Pericardium fibroblast (primary cell): Measurements from ENCODE around the gene RNPEPL1. TPM values are rescaled to one million over a fixed set of nuclear protein-coding genes. Genes with fewer than 3 reads are reported as not detected.

Source experiments
- total RNA-seq: library from RNA; depleted of rRNA; stranded (reverse); fragments of >200 nt; gene quantifications from 2 replicates; pipeline ENCODE4 v1.2.3, GENCODE V29; 2015

Gene RNPEPL1, protein sequence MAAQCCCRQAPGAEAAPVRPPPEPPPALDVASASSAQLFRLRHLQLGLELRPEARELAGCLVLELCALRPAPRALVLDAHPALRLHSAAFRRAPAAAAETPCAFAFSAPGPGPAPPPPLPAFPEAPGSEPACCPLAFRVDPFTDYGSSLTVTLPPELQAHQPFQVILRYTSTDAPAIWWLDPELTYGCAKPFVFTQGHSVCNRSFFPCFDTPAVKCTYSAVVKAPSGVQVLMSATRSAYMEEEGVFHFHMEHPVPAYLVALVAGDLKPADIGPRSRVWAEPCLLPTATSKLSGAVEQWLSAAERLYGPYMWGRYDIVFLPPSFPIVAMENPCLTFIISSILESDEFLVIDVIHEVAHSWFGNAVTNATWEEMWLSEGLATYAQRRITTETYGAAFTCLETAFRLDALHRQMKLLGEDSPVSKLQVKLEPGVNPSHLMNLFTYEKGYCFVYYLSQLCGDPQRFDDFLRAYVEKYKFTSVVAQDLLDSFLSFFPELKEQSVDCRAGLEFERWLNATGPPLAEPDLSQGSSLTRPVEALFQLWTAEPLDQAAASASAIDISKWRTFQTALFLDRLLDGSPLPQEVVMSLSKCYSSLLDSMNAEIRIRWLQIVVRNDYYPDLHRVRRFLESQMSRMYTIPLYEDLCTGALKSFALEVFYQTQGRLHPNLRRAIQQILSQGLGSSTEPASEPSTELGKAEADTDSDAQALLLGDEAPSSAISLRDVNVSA
- 25.3 and 30.5 TPM in 2 replicates for total RNA-seq

DNA sequence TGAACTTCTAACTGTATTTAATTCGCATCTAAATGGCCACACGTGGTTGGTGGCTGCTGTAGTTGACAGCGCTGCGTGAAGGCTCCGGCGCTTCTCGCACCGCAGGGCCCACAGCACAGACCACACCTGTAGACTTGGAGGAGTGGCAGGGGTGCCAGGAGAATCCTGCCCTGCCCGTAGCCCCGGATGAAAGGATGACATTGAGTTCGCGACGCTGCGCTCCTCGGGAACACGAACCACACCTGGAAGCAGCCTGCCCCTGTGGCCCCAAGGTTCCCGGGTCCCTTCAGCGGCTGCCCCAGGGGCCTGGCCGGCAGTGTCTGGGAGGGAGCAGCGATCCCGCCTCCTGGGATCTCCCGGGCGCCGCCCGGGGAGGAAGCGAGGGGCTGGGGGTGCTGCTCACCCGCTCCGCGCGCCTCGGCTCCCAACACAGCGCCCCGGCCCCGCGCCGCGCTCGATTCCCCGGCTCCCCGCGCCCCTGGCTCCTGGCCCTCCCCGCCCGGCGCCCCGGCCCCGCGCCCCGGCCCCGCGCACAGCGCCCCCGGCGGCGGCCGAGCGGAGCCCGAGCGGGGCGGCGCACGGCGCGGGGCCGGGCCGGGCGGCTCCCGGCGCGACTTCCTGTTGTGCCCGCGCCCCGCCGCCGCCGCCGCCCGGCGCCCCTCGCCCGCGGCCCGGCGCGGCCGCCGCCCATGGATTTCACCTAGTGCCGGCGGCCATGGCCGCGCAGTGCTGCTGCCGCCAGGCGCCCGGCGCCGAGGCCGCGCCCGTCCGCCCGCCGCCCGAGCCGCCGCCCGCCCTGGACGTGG, at the start of gene RNPEPL1:
TSS of gene RNPEPL1 (plus strand) at position 613 of the 806 bp plus-strand sequence. CDS start at position 716, 103 bp downstream.

DNA sequence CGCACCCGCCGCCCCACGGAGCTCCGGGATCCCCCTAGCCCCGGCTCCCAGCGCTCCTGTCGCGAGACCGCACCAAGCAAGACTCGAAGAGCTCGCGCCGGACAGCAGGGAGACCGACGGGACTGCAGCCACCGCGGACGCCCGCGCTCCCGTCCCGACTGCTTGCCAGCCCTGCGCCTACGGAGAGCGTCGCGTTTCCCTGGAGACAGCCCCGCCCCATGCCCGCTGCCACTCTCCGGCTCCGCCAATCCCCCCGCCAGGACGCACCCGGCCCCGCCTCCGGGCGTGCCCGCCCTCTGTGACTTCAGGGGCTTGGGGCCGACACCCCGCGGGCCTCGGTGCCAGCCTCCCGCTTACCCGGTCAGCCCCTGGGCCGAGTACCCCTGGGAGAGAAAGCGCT, 10.5 kb upstream of the RNPEPL1 start, which contains the start of gene ANKMY1:
TSS of gene ANKMY1 (minus strand) at position 181 of the 400 bp plus-strand sequence. CDS start 653 bp downstream, outside the sequence.

DNA sequence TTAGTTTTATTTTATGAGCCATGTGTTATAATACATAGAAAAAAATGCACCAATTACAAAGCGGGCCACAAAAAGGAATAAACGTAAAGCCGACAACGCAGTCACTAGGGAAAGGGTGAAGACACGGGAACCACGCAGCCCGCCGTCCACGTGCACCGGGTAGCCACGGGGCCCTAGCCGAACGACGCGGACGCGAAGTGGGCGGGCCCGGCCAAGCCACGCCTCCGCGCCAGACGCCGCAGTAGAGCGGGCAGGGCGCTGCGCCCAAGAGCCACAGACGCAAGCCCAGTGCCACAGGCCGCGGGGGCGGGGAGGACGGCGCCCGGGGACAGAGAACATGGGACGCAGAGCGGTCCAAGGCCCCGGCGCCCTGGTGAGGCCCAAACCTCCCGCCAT, 8.2 kb upstream of the RNPEPL1 start, which contains the start of gene DUSP28:
TSS of gene DUSP28 (plus strand) at position 274 of the 396 bp plus-strand sequence. CDS start 328 bp downstream, outside the sequence.

DNA sequence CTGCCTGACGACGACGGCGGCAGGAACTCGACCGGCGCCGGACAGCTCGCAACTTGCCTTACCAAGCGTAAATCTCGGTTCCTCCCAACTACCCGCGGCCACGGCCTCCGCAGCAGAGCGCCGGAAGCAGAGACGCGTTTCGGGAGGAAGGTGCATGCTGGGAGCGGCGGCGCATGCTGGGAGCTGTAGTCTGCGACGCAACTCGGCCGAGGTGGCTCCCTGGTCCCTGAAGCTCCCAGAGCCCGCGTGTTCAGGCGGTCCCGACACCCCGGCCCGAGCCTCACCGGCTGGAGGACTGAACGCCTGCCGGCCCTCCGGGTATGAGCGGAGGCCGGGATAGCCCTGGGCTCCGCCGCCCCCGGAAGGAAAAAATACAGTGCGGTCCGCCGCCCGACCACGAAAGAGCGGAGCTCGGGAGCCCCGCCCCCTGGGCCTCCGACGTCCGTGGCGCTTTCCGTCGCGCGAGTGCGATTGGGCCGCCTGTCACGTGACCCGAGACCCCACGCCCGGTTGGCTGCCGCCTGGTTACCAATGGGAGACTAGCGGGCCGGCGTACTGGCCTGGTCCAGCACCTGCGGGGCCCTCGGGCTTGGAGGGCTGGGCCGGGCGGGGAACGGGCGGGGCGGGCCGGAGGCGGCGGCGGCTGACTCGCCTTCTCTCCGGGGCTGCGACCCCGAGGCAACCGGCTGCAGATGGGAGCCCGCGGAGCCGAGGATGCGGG, 18.1 kb downstream of the RNPEPL1 start, which contains the start of gene CAPN10:
TSS of gene CAPN10 (plus strand) at position 537 of the 721 bp plus-strand sequence. CDS start at position 715, 178 bp downstream.

DNA sequence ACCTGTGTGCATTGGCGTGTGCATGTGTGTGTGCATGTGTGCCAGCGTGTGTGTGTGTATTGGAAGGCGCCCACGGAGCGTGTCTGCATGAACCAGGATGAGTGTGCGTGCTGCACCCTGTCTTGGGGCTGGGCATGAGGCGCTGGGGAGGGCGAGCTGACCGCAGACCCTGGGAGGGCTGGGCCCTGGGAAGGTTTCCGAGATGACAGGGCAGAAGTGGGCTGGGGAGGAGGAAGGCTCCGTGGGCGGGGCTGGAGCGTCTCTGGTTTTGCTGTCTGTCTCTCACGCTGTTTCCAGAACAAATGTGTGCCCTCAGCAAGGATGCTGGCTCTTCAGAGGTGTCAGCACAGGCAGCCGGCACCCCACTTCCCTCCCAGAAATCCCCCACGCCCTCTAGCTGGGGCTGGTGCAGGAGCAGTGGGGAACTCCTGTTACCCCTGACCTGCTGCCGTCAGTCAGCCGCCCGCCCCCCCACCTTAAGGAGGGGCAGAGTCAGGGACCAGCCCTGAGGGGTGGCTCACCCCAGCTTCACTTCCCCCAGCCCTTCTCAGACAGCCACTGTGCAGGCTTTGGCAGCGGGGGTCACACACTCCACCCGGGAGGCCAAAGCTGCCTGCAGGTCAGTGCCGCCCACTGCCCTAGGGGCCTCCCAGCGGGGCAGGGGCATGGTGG, 56.8 kb downstream of the RNPEPL1 start, which contains the start of gene GPR35:
TSS of gene GPR35 (plus strand) at position 531 of the 672 bp plus-strand sequence. CDS start 4,473 bp downstream, outside the sequence.

Other genes with a start within 250 kb of the RNPEPL1 start
- gene GPC1, start 132.8 kb upstream of the RNPEPL1 start, total RNA-seq: 112 and 141 TPM in 2 replicates
- gene ANKMY1, start 10.5 kb upstream of the RNPEPL1 start, total RNA-seq: 7.6 and 8.0 TPM in 2 replicates
- gene DUSP28, start 8.1 kb upstream of the RNPEPL1 start, total RNA-seq: 1.8 and 7.5 TPM in 2 replicates
- 13.7 and 13.9 TPM in 2 replicates for gene CAPN10, start 18.2 kb downstream of the RNPEPL1 start, total RNA-seq
- 0.60 and 0.82 TPM in 2 replicates for gene GPR35, start 57.0 kb downstream of the RNPEPL1 start, total RNA-seq
- gene AQP12B, start 114.4 kb downstream of the RNPEPL1 start, total RNA-seq: not detected in 2 replicates
- not detected in 2 replicates for gene AQP12A, start 123.4 kb downstream of the RNPEPL1 start, total RNA-seq